ENCODE measurements around the gene PKN2. TPM values are rescaled to one million over a fixed set of nuclear protein-coding genes. Genes with fewer than 3 reads are reported as not detected.

Gene PKN2
- total RNA-seq = 60.2 to 65.1 TPM (median 63.4 TPM) in 3 replicates

DNA sequence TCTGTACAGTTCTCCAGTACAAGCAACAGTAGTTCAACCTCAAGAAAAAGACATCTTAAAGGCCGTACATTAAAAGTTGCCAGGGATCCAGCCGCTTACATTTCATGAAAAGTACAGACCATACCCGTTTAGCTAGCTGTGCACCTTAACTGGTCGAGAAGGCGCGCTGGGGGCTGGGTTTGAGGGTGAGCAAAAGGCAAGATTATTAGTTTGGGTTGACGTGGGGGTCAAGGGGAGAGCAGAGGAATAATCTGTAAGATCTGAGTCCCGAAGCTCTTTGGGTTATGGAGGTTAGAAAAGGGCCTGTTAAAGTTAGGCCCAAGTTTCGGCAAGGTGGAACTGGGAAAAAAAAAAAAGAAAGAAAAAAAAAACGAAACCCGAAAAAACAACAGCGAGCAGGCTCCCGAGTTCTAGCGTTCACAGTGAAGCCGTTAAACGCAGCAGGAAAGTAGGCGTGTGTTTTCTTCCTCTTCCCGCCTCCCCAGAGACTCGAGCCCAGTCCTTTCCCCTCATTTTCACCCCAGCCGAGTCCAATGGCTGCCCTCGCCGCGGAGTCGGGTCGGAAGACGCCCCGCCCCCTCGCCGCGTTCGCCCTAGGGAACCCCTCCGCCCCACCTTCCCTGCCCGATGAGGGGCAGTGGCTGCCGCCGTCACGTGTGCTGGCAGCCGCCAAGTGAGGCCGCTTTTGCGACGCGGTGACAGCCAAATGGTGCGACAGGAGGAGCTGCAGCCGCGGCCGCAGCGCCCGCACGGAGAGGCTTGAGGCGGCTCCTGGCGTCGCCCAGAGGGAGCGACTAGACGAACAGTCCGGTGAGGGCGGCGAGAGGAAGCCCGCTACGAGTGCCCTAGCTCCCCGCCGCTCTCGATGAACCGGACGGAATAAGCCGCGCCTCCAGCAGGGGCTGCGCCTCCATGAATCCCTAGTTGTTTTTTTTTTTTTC, at the start of gene PKN2:
Gene PKN2, plus strand, starts transcription at position 733 of the 941 bp plus-strand sequence. CDS start 308 bp downstream, outside the sequence.
- H3K4me1 Mint-ChIP-seq = peaks cover 28% of the 10 kb centered on the region
- TF ChIP-seq CTCF (IDR thresholded peaks at IDR 0.05; ENCODE audit: unreplicated experiment) = no peak
- peak within 1 kb of the TSS; percentile 99 for H3K27ac Mint-ChIP-seq
- no peaks in the 10 kb centered on the region for H3K36me3 Mint-ChIP-seq
- H3K4me3 Mint-ChIP-seq = peak within 1 kb of the TSS; percentile 97
- no peaks in the 10 kb centered on the region for H3K27me3 Mint-ChIP-seq (ENCODE audit: low read depth)
- no peaks in the 10 kb centered on the region for H3K9me3 Mint-ChIP-seq
- DNase-seq (ENCODE audit: low spot score in 2 of 2, unreplicated experiment in 2 of 2) = peak; percentile 96

GRCh38 chr1:88634538-88634937, 49.5 kb upstream of the PKN2 start:
- TF ChIP-seq CTCF (IDR thresholded peaks at IDR 0.05; ENCODE audit: unreplicated experiment) = no peak
- Mint-ChIP-seq H3K27me3 (ENCODE audit: low read depth) (peaks cover 12% of the 10 kb centered on the region), H3K36me3 (no peaks in the 10 kb centered on the region), H3K4me1 (no peaks in the 10 kb centered on the region), H3K27ac (no peak overlapping the region), H3K9me3 (peaks cover 34% of the 10 kb centered on the region), H3K4me3 (no peak overlapping the region)
- no peak for DNase-seq (ENCODE audit: low spot score in 2 of 2, unreplicated experiment in 2 of 2)

GRCh38 chr1:88640060-88640459, 44.0 kb upstream of the PKN2 start:
- Mint-ChIP-seq H3K27me3 (ENCODE audit: low read depth) (no peaks in the 10 kb centered on the region), H3K27ac (no peak overlapping the region), H3K9me3 (peaks cover 24% of the 10 kb centered on the region), H3K4me3 (no peak overlapping the region), H3K36me3 (no peaks in the 10 kb centered on the region), H3K4me1 (no peaks in the 10 kb centered on the region)
- no peak for DNase-seq (ENCODE audit: low spot score in 2 of 2, unreplicated experiment in 2 of 2)
- no peak for TF ChIP-seq CTCF (IDR thresholded peaks at IDR 0.05; ENCODE audit: unreplicated experiment)

DNA sequence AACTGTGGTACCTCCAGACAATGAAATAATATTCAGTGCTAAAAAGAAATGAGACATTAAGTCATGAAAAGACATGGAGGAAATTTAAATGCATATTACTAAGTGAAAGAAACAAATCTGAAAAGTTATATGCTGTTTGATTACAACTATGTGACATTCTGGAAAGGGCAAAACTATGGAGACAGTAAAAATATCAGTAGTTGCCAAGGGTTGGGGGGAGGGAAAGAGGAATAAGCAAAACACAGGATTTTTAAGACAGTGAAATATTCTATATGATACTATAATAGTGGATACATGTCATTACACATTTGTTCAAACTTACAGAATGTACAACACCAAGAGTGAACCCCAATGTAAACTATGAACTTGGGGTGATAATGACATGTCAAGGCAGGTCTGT, 38.2 kb upstream of the PKN2 start:
- Mint-ChIP-seq H3K27me3 (ENCODE audit: low read depth) (no peaks in the 10 kb centered on the region), H3K4me3 (no peak overlapping the region), H3K9me3 (peaks cover 4% of the 10 kb centered on the region), H3K27ac (no peak overlapping the region), H3K4me1 (no peaks in the 10 kb centered on the region), H3K36me3 (no peaks in the 10 kb centered on the region)
- no peak for DNase-seq (ENCODE audit: low spot score in 2 of 2, unreplicated experiment in 2 of 2)
- TF ChIP-seq CTCF (IDR thresholded peaks at IDR 0.05; ENCODE audit: unreplicated experiment) = no peak

DNA sequence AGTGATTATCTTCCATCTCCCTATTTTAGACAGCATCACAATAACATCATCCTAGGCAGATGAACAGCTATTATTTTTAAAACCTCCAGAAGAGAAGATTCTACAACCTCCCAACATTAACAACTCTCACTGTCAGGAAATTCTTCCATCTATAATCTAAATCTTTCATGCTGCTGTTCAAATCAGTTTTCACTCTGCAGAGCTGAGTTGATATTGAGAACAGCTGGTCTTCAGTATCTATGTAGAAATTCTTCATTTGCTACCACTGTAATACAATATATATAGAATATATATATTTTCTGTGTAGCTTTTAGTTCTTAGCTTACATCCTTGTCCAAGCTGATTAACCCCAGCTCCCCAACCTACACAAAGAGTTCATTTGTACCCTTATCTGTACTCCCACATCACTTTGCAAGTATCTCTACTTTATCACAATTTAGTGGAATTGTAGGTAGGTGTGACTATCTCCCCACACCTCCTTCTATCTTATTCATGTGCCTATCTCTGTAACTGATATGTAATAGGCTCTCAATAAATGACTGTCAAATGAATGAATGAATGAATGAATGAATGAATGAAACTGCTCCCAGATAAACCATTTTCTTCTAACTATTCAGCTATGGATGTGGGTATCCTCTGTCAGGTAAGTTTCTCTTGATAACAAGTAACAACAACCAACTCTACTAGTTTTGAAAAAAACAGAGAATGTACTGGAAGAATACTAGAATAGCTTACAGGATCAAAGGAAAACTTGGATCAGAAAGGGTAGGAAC, 37.4 kb upstream of the PKN2 start:
- Mint-ChIP-seq H3K4me3 (no peak overlapping the region), H3K4me1 (no peaks in the 10 kb centered on the region), H3K27ac (no peak overlapping the region), H3K9me3 (no peaks in the 10 kb centered on the region), H3K27me3 (ENCODE audit: low read depth) (no peaks in the 10 kb centered on the region), H3K36me3 (no peaks in the 10 kb centered on the region)
- TF ChIP-seq CTCF (IDR thresholded peaks at IDR 0.05; ENCODE audit: unreplicated experiment) = no peak
- DNase-seq (ENCODE audit: low spot score in 2 of 2, unreplicated experiment in 2 of 2) = no peak
